Endometrial microvascular endothelial cells (primary cell): ENCODE measurements around the gene BTBD7. TPM values are rescaled to one million over a fixed set of nuclear protein-coding genes. Genes with fewer than 3 reads are reported as not detected.

Source experiments
- in situ Hi-C: cut with HindIII; loops from 2 replicates; pipeline ENCODE4 v1.10.0; 2017; ENCODE audit warnings: low sequenced_read_pairs, low pct_unique_long_range_greater_than_20kb; ENCODE audit errors: inconsistent ontology term
- total RNA-seq: library from RNA; depleted of rRNA; stranded (reverse); fragments of >200 nt; gene quantifications from one replicate; pipeline ENCODE4 v1.2.3, GENCODE V29; 2015; ENCODE audit errors: inconsistent ontology term

BTBD7 gene
- total RNA-seq, 1 donor from 2014 or later: 18.1 TPM

GRCh38 chr14:93214598-93214997 lies 118.2 kb downstream of the BTBD7 start:
- in situ Hi-C loops: no loop called here

GRCh38 chr14:93212432-93212831 lies 120.4 kb downstream of the BTBD7 start:
- in situ Hi-C loops: no loop called here

- in situ Hi-C loops: no loop called here
These were observed 125.1 kb downstream of the BTBD7 start for GRCh38 chr14:93207468-93208308.

DNA sequence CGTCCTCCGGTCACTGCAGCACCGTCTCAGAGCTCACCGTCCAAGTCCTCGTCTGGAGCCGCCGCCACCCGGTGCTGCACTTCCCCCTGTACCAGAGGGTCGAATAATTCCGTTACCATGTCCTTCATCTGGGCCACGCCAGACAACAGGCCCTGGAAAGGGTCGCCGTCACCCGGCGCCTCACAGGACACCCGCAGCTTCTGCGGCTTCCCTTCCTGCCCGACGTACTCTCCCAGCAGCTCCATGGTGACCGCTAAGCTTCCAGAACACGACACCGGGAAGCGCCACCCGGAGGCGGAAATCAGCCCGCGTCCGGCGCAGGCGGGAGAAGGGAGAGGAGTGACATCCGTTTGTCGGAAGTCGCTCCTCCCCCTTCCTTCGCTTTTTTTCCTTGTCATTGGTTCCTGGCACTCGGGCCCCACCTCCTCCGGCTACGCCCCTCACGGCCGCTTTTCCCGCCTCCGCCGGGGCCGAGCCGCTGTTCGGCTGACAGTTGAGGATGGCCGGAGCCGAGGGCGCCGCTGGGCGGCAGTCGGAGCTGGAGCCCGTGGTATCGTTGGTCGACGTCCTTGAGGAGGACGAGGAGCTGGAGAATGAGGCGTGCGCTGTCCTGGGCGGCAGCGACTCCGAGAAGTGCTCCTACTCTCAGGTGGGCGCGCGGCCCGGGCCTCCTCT lies 125.9 kb downstream of the BTBD7 start, which contains the start of the genes GON7 and UBR7:
TSS of gene GON7 (minus strand) at position 273 of the 675 bp plus-strand sequence. CDS start at position 245, 28 bp downstream.
TSS of gene UBR7 (plus strand) at position 464 of the 675 bp plus-strand sequence. CDS start at position 500, 36 bp downstream.
- in situ Hi-C loops: no loop called here

- in situ Hi-C loops: no loop called here
These were observed 131.6 kb downstream of the BTBD7 start for GRCh38 chr14:93201155-93201704.

DNA sequence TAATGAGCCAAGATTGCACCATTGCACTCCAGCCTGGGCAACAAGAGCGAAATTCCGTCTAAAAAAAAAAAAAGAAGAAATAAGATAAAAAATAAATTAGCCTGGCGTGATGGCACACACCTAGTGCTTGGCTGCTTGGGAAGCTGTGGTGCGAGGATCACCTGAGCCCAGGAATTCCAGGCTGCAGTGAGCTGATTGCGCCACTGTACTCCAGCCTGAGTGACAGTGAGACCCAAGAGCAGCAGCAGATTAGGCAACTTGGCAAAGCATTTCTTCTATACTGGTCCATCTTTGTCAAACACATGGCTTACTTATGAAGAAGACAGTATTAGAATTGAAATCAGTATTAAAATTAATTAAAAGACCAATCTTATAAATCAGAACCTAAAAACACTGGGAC lies 132.3 kb downstream of the BTBD7 start:
- in situ Hi-C loops: no loop called here

GRCh38 chr14:93199031-93199430 lies 133.8 kb downstream of the BTBD7 start:
- in situ Hi-C loops: no loop called here

- in situ Hi-C loops: no loop called here
These were observed 137.4 kb downstream of the BTBD7 start for GRCh38 chr14:93195316-93195999.

Other genes with a start within 250 kb of the BTBD7 start
- gene ITPK1, start 217.1 kb downstream of the BTBD7 start, total RNA-seq: 37.0 TPM
- gene MOAP1, start 148.1 kb downstream of the BTBD7 start, total RNA-seq: 10.9 TPM
- gene LYSET, start 147.7 kb downstream of the BTBD7 start, total RNA-seq: 7.9 TPM
- 17.1 TPM for gene GON7, start 126.0 kb downstream of the BTBD7 start, total RNA-seq
- 48.0 TPM for gene UBR7, start 125.8 kb downstream of the BTBD7 start, total RNA-seq
- gene COX8C, start 14.1 kb upstream of the BTBD7 start, total RNA-seq: not detected
- gene UNC79, start 97.9 kb upstream of the BTBD7 start, total RNA-seq: not detected